ENCODE data around the gene ETF1. TPM values are rescaled to one million over a fixed set of nuclear protein-coding genes. Genes with fewer than 3 reads are reported as not detected.

Gene ETF1
- total RNA-seq, 1 donor from 2014 or later: 60.6 TPM

- Histone ChIP-seq H3K27ac (no peak overlapping the region), H3K36me3 (peaks cover 0 to 5% of the 10 kb centered on the region in 2 donors), H3K4me1 (peaks cover 75% of the 10 kb centered on the region), H3K9me3 (no peaks in the 10 kb centered on the region), H3K27me3 (no peaks in the 10 kb centered on the region), H3K4me3 (no peak overlapping the region)
- peak in 1 of 2 donors; percentile 32 for DNase-seq (ENCODE audit: extremely low spot score in 2 of 2)
- TF ChIP-seq POLR2AphosphoS5 (IDR thresholded peaks at IDR 0.05; ENCODE audit: insufficient read depth in 1 of 2, low read depth in 1 of 2) (no peak), CTCF (IDR thresholded peaks at IDR 0.05) (no peak), POLR2A (IDR thresholded peaks at IDR 0.05) (no peak)
- intact Hi-C loops (cut with DNase I): no loop called here
Measured at GRCh38 chr5:138529812-138530211, 13.2 kb downstream of the ETF1 start.

GRCh38 chr5:138528744-138529469 lies 14.1 kb downstream of the ETF1 start:
- TF ChIP-seq POLR2A (IDR thresholded peaks at IDR 0.05): no peak
- Histone ChIP-seq H3K4me3 (no peak overlapping the region), H3K4me1 (peaks cover 66% of the 10 kb centered on the region), H3K9me3 (no peaks in the 10 kb centered on the region), H3K27ac (no peak overlapping the region), H3K36me3 (peaks cover 0 to 5% of the 10 kb centered on the region in 2 donors), H3K27me3 (no peaks in the 10 kb centered on the region)
- no peak for DNase-seq (ENCODE audit: extremely low spot score in 2 of 2)
- intact Hi-C loops (cut with DNase I): no loop called here

GRCh38 chr5:138528208-138528607 lies 14.8 kb downstream of the ETF1 start:
- Histone ChIP-seq H3K4me1 (peaks cover 62% of the 10 kb centered on the region), H3K27ac (no peak overlapping the region), H3K36me3 (peaks cover 0 to 5% of the 10 kb centered on the region in 2 donors), H3K4me3 (no peak overlapping the region), H3K9me3 (no peaks in the 10 kb centered on the region), H3K27me3 (no peaks in the 10 kb centered on the region)
- no peak for DNase-seq (ENCODE audit: extremely low spot score in 2 of 2)
- TF ChIP-seq CTCF (IDR thresholded peaks at IDR 0.05): no peak
- no peak for TF ChIP-seq POLR2A (IDR thresholded peaks at IDR 0.05)
- TF ChIP-seq POLR2AphosphoS5 (IDR thresholded peaks at IDR 0.05; ENCODE audit: insufficient read depth in 1 of 2, low read depth in 1 of 2): no peak
- intact Hi-C loops (cut with DNase I): no loop called here

GRCh38 chr5:138527170-138527569 lies 15.9 kb downstream of the ETF1 start:
- H3K4me1 ChIP-seq: peaks cover 57% of the 10 kb centered on the region
- H3K27me3 ChIP-seq: no peaks in the 10 kb centered on the region
- TF ChIP-seq POLR2A (IDR thresholded peaks at IDR 0.05) (no peak), CTCF (IDR thresholded peaks at IDR 0.05) (no peak), POLR2AphosphoS5 (IDR thresholded peaks at IDR 0.05; ENCODE audit: insufficient read depth in 1 of 2, low read depth in 1 of 2) (no peak)
- peaks cover 0 to 5% of the 10 kb centered on the region in 2 donors for H3K36me3 ChIP-seq
- no peaks in the 10 kb centered on the region for H3K9me3 ChIP-seq
- intact Hi-C loops (cut with DNase I): no loop called here
- no peak overlapping the region for H3K27ac ChIP-seq
- no peak for DNase-seq (ENCODE audit: extremely low spot score in 2 of 2)
- no peak overlapping the region for H3K4me3 ChIP-seq

GRCh38 chr5:138523406-138523805 lies 19.6 kb downstream of the ETF1 start:
- intact Hi-C loops (cut with DNase I): no loop called here
- Histone ChIP-seq H3K27ac (no peak overlapping the region), H3K4me1 (peaks cover 20% of the 10 kb centered on the region)

GRCh38 chr5:138520971-138521370 lies 22.1 kb downstream of the ETF1 start:
- Histone ChIP-seq H3K27me3 (no peaks in the 10 kb centered on the region), H3K4me1 (no peaks in the 10 kb centered on the region), H3K4me3 (no peak overlapping the region), H3K27ac (no peak overlapping the region), H3K9me3 (no peaks in the 10 kb centered on the region), H3K36me3 (peaks cover 0 to 23% of the 10 kb centered on the region in 2 donors)
- TF ChIP-seq CTCF (IDR thresholded peaks at IDR 0.05) (no peak), POLR2AphosphoS5 (IDR thresholded peaks at IDR 0.05; ENCODE audit: insufficient read depth in 1 of 2, low read depth in 1 of 2) (no peak), POLR2A (IDR thresholded peaks at IDR 0.05) (no peak)
- intact Hi-C loops (cut with DNase I): no loop called here
- no peak for DNase-seq (ENCODE audit: extremely low spot score in 2 of 2)

More at GRCh38 chr5:138523406-138523805, 19.6 kb downstream of the ETF1 start:
- Histone ChIP-seq H3K4me3 (no peak overlapping the region), H3K27me3 (no peaks in the 10 kb centered on the region), H3K9me3 (no peaks in the 10 kb centered on the region), H3K36me3 (peaks cover 0 to 4% of the 10 kb centered on the region in 2 donors)
- no peak for DNase-seq (ENCODE audit: extremely low spot score in 2 of 2)
- TF ChIP-seq POLR2AphosphoS5 (IDR thresholded peaks at IDR 0.05; ENCODE audit: insufficient read depth in 1 of 2, low read depth in 1 of 2) (no peak), POLR2A (IDR thresholded peaks at IDR 0.05) (no peak)

Data from vagina (tissue), 2 donors.